K562 (cell line): Measurements from ENCODE around the gene DHTKD1. TPM values are rescaled to one million over a fixed set of nuclear protein-coding genes. Genes with fewer than 3 reads are reported as not detected.

ENCODE experiments used
- ASH1L ChIP-seq: fragments of 450-650 bp; IDR thresholded peaks from 2 replicates; pipeline ENCODE4 v1.6.1; 2018; ENCODE audit warnings: borderline replicate concordance, mild to moderate bottlenecking, low read depth; ENCODE audit not compliant: partially characterized antibody
- CAMTA2 ChIP-seq: fragments of 250-450 bp; sonication (Bioruptor Pico); conservative IDR thresholded peaks from 2 replicates; pipeline ENCODE4 v1.5.1; 2022
- CEBPZ ChIP-seq: fragments of 150-350 bp; IDR thresholded peaks from 2 replicates; pipeline ENCODE4 v1.6.1; 2014; ENCODE audit warnings: low read depth, mild to moderate bottlenecking, low read length, borderline replicate concordance
- ESRRB ChIP-seq: fragments of 250-450 bp; sonication (Bioruptor Pico); IDR thresholded peaks from 2 replicates; pipeline ENCODE4 v1.5.0; 2020; ENCODE audit warnings: mild to moderate bottlenecking, moderate library complexity, borderline replicate concordance
- HDAC6 ChIP-seq: IDR thresholded peaks from 2 replicates; pipeline ENCODE4 v1.6.1; 2012; ENCODE audit warnings: low read depth, mild to moderate bottlenecking, control low read depth, inconsistent platforms, low read length, moderate library complexity
- IFI16 ChIP-seq: fragments of 250-450 bp; sonication (Bioruptor Pico); IDR thresholded peaks from 2 replicates; pipeline ENCODE4 v2.1.2; 2022; ENCODE audit warnings: mild to moderate bottlenecking, inconsistent platforms
- MTF1 ChIP-seq: fragments of 250-450 bp; sonication (Bioruptor Pico); IDR thresholded peaks from 2 replicates; pipeline ENCODE4 v1.9.0; 2021; ENCODE audit warnings: moderate library complexity, mild to moderate bottlenecking, inconsistent platforms, borderline replicate concordance
- MYNN ChIP-seq, 2 experiments: sonication (generic); formaldehyde crosslinking in 1 of 2; IDR thresholded peaks; 2 replicates each; pipeline versions ENCODE4 v1.5.0 to v1.6.1; 2016 to 2020; ENCODE audit warnings: antibody characterized with exemption in 1 of 2, missing genetic modification reagents in 1 of 2
- ZNF507 ChIP-seq: conservative IDR thresholded peaks from 2 replicates; pipeline ENCODE4 v1.6.1; 2017; ENCODE audit warnings: missing genetic modification characterization, missing compliant biosample characterization
- ZNF644 ChIP-seq: fragments of 200-800 bp; sonication (Bioruptor generic); IDR thresholded peaks from 2 replicates; pipeline ENCODE4 v1.6.1; 2016; ENCODE audit warnings: low read depth, missing genetic modification characterization, missing compliant biosample characterization
- polyA plus RNA-seq, 8 experiments: library from polyadenylated mRNA; depleted of rRNA in 4 of 8; stranded (reverse) in 5 of 8; unstranded in 3 of 8; fragments of >200 nt; fragmentation: Nextera tagmentation in 2 of 8; fragmentation: Illumina TruSeq in 1 of 8; extraction: Ambion mirVana in 2 of 8; extraction: Trizol in 1 of 8; gene quantifications; 2 replicates each; pipeline versions ENCODE4 v1.2.1 to v1.2.3, GENCODE V29; 2011 to 2014; ENCODE audit warnings: inconsistent platforms in 1 of 8, missing spikeins in 1 of 8
- total RNA-seq, 7 experiments: library from RNA; depleted of rRNA in 6 of 7; stranded (reverse); fragments of >200 nt in 6 of 7; fragmentation: Illumina TruSeq in 2 of 7; extraction: Trizol in 2 of 7; gene quantifications; 2 replicates each; pipeline versions ENCODE4 v1.2.1 to v1.2.3, GENCODE V29; 2011 to 2021; ENCODE audit warnings: low replicate concordance in 1 of 7

DHTKD1 gene
- total and polyA plus RNA-seq, 9 of the 15 experiments (the other 6 are each of a cell fraction or from before 2014, with no cell fraction given), result 3.1 to 19.7 (median 6.8) TPM

GRCh38 chr10:12019283-12019971 lies 49.3 kb upstream of the DHTKD1 start (continued):
- TF ChIP-seq CEBPZ, result no peak
- TF ChIP-seq ZNF644 (tag), result no peak
- TF ChIP-seq ESRRB (CRISPR knock-in tag), result no peak
- TF ChIP-seq ASH1L, result no peak
- TF ChIP-seq HDAC6, result no peak
- no peak for TF ChIP-seq ZNF507
- no peak for TF ChIP-seq MTF1
- no peak for TF ChIP-seq CAMTA2 (CRISPR knock-in tag)
- TF ChIP-seq MYNN (IDR thresholded peaks at IDR 0.05), result no peak
- TF ChIP-seq MYNN (CRISPR knock-in tag; IDR thresholded peaks at IDR 0.05), result no peak
- TF ChIP-seq IFI16 (CRISPR knock-in tag), result no peak
